HepG2 (cell line): ENCODE data around the gene TUNAR.

ENCODE experiments used
- CAMTA2 ChIP-seq: sonication (generic); formaldehyde crosslinking; IDR thresholded peaks from 2 replicates; pipeline ENCODE4 v1.4.0; 2020; ENCODE audit warnings: mild to moderate bottlenecking, missing genetic modification reagents, borderline replicate concordance
- EZH2 ChIP-seq: conservative IDR thresholded peaks from 2 replicates; pipeline ENCODE4 v1.6.1; 2012; ENCODE audit warnings: mild to moderate bottlenecking, low read depth, low read length, moderate library complexity
- GATAD1 ChIP-seq: IDR thresholded peaks from 2 replicates; pipeline ENCODE4 v1.6.1; 2016; ENCODE audit warnings: missing genetic modification reagents, missing compliant biosample characterization
- NFRKB ChIP-seq: fragments of 450-650 bp; IDR thresholded peaks from 2 replicates; pipeline ENCODE4 v1.6.1; 2017
- TSC22D2 ChIP-seq: sonication (generic); formaldehyde crosslinking; IDR thresholded peaks from 2 replicates; pipeline ENCODE4 v1.5.1; 2020; ENCODE audit warnings: missing genetic modification reagents, mild to moderate bottlenecking, borderline replicate concordance

GRCh38 chr14:95922080-95922479 lies 45.4 kb downstream of the TUNAR start:
- TF ChIP-seq NFRKB (no peak), EZH2 (no peak), CAMTA2 (CRISPR knock-in tag) (no peak), TSC22D2 (CRISPR knock-in tag) (no peak), GATAD1 (CRISPR knock-in tag) (no peak)
